Stimulated activated CD4-positive, alpha-beta T cell treated with anti-CD3 and anti-CD28 coated beads, TNF-alpha, amount 100 ng/mL, for 24 hours (primary cell): Measurements from ENCODE around the gene POTEH.
"Not testable (repeated sequence)": the region's sequence is repeated elsewhere in the genome, so short reads cannot be mapped to it uniquely, and the experiment has no call there.

Experiments
- DNase-seq, 3 experiments: peaks; one replicate each; pipeline ENCODE4 v3.0.0-alpha.2; 2020; ENCODE audit warnings: low read depth in 3 of 3

POTEH gene

DNA sequence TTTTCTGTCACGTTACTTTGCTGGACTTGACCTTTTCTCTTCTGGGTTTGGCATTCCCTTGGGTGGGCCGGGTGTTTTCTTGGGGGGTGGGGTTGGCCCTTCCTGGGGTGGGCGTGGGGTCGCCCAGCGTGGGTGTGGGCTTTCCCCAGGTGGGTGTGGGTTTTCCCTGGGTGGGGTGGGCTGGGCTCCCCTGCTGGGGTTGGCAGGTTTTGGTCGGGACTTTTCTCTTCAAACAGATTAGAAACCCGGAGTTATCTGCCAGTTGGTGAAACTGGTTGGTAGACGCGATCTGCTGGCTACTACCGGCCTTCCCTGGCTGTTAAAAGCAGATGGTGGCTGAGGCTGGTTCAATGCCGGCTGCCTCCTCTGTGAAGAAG lies at the start of gene POTEH:
TSS of gene POTEH (plus strand) at position 278 of the 377 bp plus-strand sequence. CDS start at position 330, 52 bp downstream.
- not testable (repeated sequence) for DNase-seq

DNA sequence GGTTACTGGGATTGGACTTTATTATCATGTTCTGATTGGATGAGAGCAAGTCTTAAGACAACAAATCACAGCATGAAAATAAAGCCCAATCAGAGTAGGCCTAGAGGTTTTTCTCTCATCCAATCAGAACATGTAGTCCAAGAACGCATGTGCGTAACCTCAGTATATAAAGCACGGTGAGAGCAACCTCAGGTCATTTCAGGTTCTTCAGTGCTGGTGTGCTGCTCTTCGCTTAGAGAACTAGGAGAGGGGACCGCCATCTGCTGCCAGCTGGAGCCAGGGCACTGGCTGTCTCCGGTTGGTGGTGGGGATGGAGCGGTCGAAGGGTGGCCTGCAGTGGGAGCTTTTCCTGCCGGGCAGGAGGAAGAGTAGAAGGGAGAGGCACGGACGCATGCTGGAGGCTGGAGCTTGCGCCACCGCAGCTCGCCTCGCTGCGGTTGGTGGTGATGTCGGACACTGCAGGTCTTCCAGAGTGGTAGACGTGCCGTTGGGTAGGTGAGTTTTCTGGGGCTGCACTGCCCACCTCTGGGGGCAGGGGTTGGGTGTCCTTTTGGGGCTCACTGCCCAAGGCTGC lies 47.5 kb upstream of the POTEH start:
- DNase-seq = not testable (repeated sequence)

DNA sequence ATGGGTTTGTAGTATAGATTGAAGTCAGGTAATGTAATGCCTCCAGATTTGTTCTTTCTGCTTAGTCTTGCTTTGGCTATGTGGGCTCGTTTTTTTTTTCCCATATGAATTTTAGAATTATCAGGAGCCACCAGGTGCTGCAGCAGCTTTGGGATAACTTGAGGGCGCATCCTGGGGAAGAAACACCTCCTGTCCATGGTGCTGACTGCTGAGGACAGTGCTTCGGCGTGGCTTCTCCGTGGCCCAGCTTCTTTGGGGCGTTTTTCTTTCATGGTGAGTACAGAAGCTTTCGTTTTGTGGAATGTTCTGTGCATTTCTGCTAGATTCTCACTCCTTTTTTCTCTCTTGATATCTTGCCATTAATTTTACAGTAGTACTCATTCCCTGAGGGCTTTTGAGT lies 37.9 kb upstream of the POTEH start:
- not testable (repeated sequence) for DNase-seq

DNA sequence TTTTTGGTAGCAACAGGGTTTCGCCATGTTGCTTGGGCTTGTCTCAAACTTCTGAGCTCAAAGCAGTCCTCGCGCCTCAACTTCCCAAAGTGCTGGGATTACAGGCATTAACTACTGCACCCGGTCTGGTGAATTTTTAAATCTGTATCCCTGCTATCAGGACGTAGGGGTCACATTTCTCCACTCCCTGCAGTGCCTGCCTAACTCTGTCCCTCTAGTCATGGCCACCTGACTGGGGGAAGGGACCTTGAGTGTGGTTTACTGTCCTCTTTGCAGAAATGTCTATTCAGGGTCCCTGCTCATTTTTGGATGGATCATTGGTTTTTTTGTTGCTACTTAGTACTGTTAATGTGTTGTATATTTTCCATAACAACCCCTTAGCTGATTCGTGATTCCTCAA lies 37.1 kb upstream of the POTEH start:
- DNase-seq = not testable (repeated sequence)

DNA sequence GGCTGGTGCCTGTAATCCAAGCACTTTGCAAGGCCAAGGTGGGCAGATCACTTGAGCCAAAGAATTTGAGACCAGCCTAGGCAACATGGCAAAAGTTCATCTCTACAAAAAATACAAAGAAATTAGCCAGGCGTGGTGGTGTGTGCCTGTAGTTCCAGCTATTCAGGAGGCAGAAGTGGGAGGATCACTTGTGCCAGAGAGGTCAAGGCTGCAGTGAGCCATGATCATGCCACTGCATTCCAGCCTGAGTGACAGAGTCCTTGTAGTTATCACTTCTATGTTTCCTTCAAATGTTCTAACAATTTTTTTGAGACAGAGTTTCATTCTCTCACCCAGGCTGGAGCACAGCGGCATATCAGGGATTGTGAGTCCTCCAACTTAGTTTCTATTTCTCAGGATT lies 36.6 kb upstream of the POTEH start:
- not testable (repeated sequence) for DNase-seq

DNA sequence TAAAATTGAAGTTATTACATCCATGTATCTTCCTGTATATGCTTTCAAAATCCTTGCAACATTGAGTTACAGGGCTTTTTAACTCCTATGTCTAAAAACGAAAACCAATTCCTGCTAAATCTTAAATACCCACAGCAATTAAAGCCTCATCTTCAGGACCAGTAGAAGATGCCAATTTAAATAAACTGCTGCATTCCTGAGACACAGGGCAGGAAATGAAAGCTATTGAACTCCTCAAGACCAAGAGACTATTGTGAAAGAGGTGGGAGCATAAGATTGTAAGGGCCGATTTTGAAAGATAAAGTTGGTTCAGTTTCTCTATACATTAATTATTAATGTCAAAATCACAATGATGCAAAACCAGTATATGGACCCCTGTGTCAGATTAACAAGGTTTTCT lies 28.7 kb upstream of the POTEH start:
- not testable (repeated sequence) for DNase-seq

DNA sequence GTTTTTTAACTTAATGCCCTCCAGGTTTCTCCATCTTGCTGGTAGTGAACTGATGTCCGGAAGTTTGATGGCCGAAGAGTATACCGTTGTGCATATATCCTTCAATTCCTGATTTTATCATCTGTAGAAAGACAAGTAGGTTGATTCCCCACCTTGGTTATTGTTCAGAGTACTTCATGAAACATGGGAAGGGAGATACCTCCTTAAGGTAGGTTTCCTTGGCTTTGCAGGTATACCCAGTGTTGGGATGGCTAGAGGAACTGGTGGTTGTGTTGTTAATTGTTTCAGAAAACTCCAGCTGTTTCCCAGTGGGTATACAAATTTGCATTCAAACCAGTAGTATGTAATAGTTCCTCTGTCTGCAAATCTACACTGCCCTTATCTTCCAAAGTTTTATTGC lies 25.1 kb upstream of the POTEH start:
- DNase-seq = not testable (repeated sequence)

DNA sequence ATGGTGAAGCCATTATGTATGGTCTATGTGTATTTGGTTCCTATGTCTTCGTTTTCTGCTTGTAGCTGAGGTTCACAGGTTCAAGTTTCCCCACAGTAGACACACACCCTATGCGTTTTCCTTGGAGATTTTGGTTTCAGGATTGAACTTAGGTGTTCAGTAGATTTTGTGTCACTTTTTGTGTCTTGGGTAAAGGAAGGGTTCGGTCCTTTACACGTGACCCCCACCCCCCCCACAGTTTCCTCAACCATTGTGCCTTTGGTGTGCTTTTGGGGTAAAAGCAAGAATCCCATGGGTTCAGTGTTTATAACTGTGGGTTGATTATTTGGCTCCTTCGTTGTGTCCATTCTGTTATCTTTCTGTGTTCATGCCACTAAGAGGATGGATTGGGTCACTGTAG lies 24.3 kb upstream of the POTEH start:
- DNase-seq = not testable (repeated sequence)

DNA sequence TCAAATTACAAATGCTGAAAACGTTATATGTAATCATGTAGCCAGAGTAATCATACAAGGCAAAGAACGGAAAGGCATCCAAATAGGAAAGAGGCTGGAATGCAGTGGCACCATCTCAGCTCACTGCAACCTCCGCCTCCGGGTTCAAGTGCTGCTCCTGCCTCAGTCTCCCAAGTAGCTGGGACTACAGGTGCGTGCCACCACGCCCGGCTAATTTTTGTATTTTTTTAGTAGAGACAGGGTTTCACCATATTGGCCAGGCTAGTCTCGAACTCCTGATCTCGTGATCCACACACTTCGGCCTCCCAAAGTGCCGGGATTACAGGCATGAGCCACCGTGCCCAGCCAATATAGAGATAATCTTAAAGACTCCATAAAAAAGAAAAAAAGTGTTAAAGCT lies 20.4 kb upstream of the POTEH start:
- DNase-seq = not testable (repeated sequence)

DNA sequence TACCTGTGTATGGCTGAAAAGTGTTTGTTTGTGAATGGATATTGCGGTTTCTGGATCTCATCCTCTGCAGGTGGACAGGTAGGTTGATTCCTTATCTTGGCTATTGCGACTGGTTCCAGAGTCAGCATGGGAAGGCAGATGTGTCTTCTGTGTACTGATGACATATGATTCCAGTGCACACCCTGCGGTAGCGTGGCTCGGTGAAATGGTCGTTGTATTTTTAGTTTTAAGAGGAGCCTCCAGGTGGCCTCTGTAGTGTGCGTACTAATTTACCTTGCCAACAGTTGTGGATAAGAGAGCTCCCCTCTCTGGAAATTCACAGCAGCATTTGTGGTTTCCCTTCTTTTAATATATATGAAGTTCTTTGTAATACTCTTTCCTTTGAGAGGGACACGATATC lies 10.1 kb upstream of the POTEH start:
- not testable (repeated sequence) for DNase-seq

DNA sequence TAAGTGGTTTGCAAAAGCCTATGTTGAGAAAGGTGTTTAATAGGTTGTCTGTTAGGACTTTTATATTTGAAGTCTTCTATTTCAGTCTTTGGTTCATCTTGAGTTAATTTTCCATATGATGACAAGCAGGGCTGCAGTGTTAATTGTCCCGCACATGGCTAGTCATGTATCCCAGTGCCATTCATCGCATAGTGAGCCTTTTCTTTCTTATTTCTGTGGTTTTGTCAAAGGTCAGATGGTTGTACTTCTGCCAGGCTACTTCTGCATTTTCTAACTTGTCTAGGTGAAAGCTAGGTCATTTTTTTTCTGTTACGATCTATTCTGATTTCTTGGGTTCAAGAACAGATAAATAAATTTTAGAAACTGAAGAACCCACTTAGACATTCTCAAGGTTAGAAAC lies 5.7 kb upstream of the POTEH start:
- DNase-seq = not testable (repeated sequence)

DNA sequence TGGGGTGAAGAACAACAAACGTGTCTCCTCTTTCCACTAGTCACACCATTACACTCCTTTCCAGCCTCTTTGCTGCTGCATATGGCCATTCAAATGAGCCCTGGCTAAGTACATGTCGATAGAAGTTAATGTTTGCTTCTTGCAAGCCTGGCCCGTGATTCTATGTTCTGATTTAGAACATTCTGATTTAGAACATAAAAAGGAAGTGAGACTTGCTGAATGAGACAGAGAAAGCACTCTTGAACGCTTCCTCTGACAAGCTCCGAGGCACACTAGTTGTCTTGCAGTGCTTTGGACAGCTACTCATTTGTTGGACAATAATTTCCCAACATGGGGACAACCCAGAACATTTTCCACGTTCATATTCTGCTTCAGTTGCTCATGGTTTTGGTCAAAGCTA lies 5.1 kb upstream of the POTEH start:
- DNase-seq = not testable (repeated sequence)

DNA sequence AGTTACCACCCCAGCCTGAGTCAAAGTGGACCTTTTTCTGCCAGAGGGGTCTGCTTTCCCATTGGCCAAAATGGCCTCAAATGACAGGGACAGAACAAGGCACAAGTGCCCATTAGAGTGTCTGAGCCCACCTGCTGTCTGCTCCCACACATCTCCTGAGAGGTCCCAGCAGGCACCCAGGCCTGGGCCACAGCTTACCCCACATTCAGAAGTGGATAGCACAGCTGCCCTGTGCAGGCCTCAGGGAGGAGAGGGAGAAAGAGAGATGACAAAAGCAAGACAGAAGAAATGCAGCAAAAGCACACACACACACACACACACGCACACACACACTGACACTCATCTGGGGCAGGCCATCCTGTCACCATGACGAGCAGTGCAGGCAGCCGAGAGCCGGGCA lies 4.2 kb upstream of the POTEH start:
- not testable (repeated sequence) for DNase-seq

DNA sequence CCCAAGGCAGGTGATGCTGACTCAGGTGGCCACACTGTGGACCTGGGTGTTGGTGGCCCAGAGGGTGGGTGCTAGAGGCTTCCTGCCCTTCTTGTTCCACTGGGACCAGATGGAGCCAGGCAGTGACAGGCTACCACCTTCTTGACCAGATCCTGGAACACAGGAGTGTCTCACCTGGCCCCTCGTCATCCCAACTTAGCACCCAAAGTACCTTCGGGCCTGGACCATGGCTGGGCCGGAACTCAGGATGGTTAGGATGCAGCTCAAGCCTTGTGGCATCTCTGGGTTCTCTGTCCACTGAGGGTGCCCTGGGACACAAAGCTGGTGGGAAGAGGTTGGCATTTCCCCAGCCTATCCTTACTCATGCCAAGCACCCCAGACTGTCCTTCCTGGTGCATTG lies 2.7 kb upstream of the POTEH start:
- not testable (repeated sequence) for DNase-seq

DNA sequence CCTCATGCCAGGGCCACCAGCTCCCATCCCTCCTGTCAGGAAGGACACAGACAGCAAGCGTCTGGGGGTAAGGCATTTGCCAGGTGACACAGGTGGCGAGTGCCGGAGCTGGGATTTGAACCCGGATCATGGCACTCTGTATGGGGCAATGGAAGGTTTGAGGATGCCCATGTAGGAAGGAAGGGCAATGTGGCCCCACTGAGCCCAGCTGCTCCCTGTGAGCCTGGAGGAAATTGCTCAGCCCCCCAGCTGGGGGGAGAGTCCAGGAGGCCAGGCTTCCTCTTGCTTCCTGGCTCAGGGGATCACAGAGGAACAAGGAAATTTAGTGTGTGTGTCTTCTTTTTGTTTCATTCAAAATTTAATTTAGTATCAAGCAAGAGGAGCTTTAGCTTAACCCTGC lies 2.1 kb upstream of the POTEH start:
- not testable (repeated sequence) for DNase-seq

DNA sequence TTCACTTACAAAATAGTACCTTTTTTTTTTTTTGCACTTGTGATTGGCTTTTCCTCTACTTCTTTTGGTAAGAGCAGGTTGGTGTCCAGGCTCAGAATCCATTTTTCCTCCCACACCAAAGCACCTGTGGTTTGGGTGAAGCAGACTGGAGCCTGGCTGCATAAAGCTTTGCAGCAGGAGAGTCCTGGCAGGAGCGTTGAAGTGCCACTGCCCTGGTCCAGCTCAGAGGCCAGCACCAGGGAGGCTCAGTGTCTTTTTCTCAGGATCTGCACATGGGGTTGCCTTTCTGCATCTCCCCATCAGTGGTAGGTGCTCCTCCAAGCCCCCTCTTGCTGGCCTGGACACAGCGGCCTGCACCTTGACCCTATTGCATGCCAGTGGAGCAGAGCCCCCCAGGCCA lies 1.7 kb upstream of the POTEH start:
- DNase-seq = not testable (repeated sequence)

DNA sequence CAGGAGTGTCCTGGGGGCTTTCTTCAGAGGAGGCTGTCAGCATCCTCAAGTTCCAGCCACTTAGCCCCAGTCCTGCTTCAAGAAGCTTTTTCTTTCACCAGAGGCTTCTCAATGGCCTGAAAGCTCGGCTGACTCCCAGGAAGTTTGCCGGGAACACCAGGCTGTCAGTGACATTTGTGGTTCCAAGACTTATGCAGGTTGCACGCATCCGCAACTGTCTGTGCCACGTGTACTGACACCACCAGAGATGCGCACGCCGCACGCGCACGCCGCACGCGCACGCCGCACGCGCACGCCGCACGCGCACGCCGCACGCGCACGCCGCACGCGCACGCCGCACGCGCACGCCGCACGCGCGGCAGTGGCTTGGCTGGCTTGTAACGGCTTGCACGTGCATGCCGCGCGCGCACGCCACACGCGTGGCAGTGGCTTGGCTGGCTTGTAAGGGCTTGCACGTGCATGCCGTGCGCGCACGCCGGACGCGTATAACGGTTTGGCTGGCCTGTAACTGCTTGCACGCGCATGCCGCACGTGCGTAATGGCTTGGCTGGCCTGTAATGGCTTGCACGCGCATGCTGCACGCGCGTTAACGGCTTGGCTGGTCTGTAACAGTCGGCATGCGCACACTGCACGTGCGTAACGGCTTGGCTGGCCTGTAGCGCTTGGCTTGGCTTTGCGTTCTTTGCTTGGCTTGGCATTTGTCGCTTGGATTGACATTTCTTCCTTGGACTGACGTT lies 646 bp upstream of the POTEH start:
- not testable (repeated sequence) for DNase-seq

DNA sequence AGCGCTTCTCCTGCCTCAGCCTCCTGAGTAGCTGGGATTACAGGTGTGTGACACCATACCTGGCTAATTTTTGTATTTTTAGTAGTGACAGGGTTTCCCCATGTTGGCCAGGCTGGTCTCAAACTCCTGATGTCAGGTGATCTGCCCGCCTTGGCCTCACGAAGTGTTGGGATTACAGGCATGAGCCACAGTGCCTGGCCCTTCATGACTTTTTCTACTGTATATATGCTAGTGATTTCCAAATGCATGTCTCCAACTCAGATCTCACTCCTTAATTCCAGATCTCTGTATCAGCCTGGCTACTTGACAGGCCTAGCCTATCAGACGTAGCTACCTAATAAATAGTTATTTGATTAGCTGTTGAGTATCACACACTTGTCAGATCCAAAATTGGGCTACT lies 23.8 kb downstream of the POTEH start:
- DNase-seq = not testable (repeated sequence)

DNA sequence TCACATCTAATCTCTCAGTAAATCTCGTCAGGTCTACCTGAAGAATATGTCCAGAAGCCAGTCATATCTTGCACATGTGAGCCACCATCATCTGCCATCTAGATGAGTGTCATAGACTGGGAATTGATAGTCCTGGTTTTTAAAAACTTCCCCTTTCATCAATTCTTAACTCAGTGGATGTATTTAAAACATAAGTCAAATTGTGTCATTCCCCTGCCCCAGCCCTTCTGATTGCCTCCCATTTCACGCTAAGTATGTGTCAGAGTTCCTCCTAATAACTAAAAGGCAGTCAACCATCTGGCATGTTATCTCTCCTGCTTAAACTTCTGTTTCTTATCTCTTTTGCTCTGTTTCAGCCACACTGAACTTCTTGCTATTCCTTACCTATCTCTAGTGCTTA lies 24.3 kb downstream of the POTEH start:
- DNase-seq = not testable (repeated sequence)

DNA sequence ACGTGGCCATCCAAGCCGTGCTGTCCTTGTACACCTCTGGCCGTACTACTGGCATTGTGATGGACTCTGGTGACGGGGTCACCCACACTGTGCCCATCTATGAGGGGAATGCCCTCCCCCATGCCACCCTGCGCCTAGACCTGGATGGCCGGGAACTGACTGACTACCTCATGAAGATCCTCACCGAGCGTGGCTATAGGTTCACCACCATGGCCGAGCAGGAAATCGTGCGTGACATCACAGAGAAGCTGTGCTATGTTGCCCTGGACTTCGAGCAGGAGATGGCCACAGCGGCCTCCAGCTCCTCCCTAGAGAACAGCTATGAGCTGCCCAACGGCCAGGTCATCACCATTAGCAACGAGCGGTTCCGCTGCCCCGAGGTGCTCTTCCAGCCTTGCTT lies 32.1 kb downstream of the POTEH start:
- not testable (repeated sequence) for DNase-seq

DNA sequence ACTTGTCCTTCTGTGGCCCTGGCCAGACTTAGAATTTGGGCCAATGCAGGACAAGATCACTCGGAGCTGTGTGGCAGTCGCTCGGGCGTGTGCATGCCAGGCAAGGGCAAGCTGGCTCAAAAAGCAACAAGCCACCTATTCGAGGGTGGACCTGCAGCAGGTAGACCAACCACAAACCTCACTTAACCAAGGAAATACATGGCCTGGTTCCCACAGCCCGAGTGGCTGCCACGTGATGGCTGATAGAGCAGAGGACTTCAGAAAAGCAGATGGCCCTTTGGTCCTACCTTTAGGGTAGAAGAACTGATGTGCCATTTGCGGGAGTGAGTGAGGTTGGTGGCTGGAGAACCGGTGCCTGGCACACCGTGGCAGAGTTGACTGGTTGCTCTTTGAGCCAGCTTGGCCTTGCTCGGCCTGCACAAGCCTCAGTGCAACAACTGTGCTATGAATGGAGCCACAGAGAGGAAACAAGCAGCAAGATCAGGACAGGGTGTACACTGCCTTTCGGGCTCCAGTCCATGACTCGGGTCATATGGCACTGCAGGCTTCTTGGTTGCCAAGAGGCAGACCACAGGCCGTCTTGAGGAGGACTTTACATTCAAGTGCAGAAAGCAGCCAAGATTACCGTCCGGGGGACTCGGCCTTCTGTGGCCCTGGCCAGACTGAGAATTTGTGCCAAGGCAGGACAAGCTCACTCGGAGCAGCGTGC lies 39.5 kb downstream of the POTEH start:
- DNase-seq = not testable (repeated sequence)

DNA sequence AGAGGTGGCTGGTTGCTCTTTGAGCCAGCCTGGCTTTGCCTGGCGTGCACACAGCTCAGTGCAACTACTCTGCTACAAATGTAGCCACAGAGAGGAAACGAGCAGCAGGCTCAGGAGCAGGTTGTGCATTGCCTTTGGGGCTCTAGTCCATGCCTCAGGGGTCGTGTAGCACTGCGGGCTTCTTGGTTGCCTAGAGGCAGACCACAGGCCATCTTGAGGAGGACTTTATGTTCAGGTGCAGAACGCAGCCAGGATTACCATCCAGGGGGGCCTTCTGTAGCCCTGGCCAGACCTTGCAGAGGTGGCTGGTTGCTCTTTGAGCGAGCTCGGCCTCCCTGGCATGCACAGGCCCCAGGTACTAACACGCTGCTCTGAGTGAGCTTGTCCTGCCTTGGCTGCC lies 41.2 kb downstream of the POTEH start:
- not testable (repeated sequence) for DNase-seq

DNA sequence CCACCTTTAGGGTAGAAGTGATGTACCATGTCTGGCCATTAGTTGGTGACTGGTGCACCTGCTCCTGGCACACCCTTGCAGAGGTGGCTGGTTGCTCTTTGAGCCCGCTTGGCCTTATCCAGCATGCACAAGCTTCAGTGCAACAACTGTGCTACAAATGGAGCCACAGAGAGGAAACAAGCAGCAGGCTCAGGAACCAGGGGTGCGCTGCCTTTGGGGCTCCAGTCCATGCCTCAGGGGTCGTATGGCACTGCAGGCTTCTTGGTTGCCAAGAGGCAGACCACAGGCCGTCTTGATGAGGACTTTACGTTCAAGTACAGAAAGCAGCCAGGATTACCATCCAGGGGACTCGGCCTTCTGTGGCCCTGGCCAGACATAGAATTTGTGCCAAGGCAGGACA lies 44.6 kb downstream of the POTEH start:
- DNase-seq = not testable (repeated sequence)
